Astrocyte of the spinal cord (primary cell): ENCODE data around the gene CFLAR.
"Not testable (repeated sequence)": the region's sequence is repeated elsewhere in the genome, so short reads cannot be mapped to it uniquely, and the experiment has no call there.

Experiments
- DNase-seq: peaks from one replicate; pipeline ENCODE4 v3.0.0; 2011; ENCODE audit warnings: low read depth, low spot score
- H3K4me3 ChIP-seq: 2 replicates; pipeline ENCODE4 v1.5.1; 2011; ENCODE audit warnings: low read depth, mild to moderate bottlenecking, low read length, moderate library complexity
- in situ Hi-C: cut with HindIII; loops from 2 replicates; pipeline ENCODE4 v1.10.0; 2017; ENCODE audit warnings: low sequenced_read_pairs
- TF ChIP-seq, protein P1 (sequence below): IDR thresholded peaks from 2 replicates; pipeline ENCODE4 v1.5.1; 2012; ENCODE audit warnings: low read depth, mild to moderate bottlenecking, low read length, inconsistent platforms

Gene CFLAR

DNA sequence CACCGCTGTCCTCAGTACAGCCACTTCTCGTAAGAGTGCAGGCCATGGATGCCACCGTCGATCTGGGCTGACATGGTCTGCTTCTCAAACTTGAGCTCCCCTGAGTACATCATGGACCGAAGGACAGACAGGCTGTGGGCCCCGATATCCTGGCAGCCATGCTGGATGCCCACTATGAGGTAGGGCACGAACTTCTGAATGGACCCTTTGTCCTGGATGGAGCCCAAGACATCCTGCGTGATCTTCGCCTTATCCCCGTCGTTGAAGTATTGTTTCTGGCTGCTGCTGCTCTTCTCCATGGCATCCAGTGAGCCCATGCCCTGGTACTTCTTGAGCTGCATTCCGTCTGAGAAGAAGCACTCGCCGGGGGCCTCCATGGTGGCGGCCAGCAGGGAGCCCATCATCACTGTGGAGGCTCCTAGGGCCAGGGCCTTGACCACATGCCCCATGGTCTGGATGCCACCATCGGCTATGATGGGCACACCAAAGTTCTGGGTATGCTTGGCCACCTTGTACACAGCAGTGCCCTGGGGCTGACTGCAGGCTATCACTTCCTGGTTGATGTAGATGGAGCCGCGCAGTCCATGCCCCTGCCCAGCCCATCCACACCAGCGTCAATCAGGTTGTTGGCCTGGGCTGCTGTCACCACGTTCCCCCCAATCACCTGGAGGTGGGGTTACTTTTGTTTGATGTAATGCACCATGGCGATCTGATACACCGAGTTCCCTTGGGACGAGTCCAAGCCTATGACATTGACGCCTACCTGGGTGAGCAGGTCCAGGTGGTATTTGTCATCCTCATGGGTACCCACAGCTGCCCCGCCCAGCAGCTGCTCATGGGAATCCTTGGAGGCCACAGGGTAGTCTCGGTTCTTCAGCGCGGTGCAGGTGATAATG lies 21.8 kb downstream of the CFLAR start:
- H3K4me3 ChIP-seq, result no peak overlapping the region
- DNase-seq, result no peak
- in situ Hi-C loops, result no loop called here
- TF ChIP-seq, protein P1, sequence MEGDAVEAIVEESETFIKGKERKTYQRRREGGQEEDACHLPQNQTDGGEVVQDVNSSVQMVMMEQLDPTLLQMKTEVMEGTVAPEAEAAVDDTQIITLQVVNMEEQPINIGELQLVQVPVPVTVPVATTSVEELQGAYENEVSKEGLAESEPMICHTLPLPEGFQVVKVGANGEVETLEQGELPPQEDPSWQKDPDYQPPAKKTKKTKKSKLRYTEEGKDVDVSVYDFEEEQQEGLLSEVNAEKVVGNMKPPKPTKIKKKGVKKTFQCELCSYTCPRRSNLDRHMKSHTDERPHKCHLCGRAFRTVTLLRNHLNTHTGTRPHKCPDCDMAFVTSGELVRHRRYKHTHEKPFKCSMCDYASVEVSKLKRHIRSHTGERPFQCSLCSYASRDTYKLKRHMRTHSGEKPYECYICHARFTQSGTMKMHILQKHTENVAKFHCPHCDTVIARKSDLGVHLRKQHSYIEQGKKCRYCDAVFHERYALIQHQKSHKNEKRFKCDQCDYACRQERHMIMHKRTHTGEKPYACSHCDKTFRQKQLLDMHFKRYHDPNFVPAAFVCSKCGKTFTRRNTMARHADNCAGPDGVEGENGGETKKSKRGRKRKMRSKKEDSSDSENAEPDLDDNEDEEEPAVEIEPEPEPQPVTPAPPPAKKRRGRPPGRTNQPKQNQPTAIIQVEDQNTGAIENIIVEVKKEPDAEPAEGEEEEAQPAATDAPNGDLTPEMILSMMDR, result no peak

GRCh38 chr2:201138401-201138970 lies 22.5 kb downstream of the CFLAR start:
- no peak overlapping the region for H3K4me3 ChIP-seq
- TF ChIP-seq, protein P1, result no peak
- no peak for DNase-seq
- in situ Hi-C loops, result no loop called here

DNA sequence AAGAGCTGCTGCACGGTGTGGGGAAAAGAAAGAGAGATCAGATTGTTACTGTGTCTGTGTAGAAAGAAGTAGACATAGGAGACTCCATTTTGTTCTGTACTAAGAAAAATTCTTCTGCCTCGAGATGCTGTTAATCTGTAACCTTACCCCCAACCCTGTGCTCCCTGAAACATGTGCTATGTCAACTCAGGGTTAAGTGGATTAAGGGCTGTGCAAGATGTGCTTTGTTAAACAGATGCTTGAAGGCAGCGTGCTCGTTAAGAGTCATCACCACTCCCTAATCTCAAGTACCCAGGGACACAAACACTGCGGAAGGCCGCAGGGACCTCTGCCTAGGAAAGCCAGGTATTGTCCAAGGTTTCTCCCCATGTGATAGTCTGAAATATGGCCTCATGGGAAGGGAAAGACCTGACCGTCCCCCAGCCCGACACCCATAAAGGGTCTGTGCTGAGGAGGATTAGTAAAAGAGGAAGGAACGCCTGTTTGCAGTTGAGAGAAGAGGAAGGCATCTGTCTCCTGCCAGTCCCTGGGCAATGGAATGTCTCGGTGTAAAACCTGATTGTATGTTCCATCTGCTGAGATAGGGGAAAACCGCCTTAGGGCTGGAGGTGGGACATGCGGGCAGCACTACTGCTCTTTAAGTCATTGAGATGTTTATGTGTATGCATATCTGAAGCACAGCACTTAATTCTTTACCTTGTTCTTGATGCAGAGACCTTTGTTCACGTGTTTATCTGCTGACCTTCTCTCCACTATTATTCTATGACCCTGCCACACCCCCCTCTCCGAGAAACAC lies 23.2 kb downstream of the CFLAR start:
- in situ Hi-C loops, H3K4me3 ChIP-seq, DNase-seq: not testable (repeated sequence)

GRCh38 chr2:201139836-201140604 lies 24.1 kb downstream of the CFLAR start:
- no peak for DNase-seq
- H3K4me3 ChIP-seq, result no peak overlapping the region
- TF ChIP-seq, protein P1, result no peak
- in situ Hi-C loops, result no loop called here

DNA sequence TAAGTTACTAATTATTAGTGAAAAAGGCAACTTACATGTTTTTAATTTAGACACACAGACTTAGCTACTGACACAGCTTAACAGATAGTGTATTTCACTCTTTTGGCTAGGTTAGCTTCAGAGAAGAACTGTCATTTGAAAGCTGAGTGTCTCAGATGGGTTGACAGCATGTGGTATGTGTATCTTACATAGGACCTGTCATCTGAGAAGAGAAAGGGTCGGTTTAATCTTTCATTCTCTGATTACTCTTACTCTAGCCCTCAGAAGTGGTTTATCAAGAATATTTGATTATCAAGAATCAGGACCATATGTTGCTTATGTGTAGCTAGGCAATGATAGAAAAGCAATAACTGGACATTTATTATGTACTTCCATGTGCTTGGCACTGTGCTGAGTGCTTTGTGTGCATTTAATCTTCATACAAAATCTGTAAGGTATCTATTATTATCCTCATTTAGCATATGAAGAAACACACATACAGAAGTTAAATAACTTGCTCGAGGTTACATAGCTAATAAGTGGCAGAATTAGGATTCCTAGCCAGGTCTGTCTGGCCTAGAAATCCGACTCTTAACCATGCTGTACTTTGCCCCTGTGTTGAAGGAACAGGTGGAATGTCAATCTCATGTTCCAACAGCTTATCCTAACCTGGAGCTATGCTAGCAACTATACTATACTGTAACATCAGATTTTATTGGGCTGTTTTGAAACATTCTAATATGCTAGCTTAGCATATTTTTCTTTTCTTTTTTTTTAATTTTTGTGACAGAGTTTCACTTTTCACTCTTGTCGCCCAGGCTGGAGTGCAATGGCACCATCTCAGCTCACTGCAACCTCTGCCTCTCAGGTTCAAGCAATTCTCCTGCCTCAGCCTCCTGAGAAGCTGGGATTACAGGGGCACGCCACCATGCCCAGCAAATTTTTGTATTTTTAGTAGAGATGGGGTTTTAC lies 28.4 kb downstream of the CFLAR start:
- TF ChIP-seq, protein P1, result no peak
- no peak overlapping the region for H3K4me3 ChIP-seq
- no peak for DNase-seq
- in situ Hi-C loops, result no loop called here

DNA sequence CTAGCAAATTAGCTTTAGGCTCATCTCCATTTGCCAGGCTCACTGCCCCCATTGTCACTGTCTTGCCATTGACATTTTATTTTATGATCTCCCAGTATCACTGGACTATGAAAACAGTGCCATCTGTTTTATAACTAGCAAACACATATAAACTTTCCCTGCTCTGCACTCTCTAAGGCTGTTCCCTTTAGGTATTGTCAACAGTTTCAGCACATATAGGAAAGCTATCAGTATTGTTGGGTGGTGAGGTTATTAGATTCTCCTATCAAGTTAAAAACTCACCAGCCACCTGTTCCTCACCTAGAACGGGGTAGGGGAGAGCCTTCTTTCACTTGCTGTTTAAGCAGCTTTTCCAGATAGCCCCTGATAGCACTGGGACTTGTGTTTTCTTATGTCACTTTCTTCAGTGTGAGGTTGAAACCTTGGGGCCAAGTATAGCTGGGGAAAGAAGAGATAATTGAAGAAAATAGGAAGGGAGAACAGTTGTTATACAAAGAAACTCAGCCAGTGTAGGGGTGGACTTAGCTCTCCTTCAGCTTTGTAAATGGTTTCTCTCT lies 32.5 kb downstream of the CFLAR start:
- no peak for DNase-seq
- in situ Hi-C loops, result no loop called here
- TF ChIP-seq, protein P1, result no peak
- no peak overlapping the region for H3K4me3 ChIP-seq
